OCI-LY7 (cell line): ENCODE measurements around the gene HABP4.

Source experiments
- EZH2phosphoT487 ChIP-seq: fragments of 200-600 bp; sonication (generic); IDR thresholded peaks from 2 replicates; pipeline ENCODE4 v1.6.1; 2018; ENCODE audit warnings: low read depth, borderline replicate concordance, mild to moderate bottlenecking, mixed run types, antibody characterized with exemption, low read length, moderate library complexity, mixed read lengths
- TF ChIP-seq, protein P1 (sequence below): fragments of 200-600 bp; sonication (generic); conservative IDR thresholded peaks from 2 replicates; pipeline ENCODE4 v1.5.1; 2014; ENCODE audit warnings: mild to moderate bottlenecking, antibody characterized with exemption, low read length, moderate library complexity, mixed read lengths

DNA sequence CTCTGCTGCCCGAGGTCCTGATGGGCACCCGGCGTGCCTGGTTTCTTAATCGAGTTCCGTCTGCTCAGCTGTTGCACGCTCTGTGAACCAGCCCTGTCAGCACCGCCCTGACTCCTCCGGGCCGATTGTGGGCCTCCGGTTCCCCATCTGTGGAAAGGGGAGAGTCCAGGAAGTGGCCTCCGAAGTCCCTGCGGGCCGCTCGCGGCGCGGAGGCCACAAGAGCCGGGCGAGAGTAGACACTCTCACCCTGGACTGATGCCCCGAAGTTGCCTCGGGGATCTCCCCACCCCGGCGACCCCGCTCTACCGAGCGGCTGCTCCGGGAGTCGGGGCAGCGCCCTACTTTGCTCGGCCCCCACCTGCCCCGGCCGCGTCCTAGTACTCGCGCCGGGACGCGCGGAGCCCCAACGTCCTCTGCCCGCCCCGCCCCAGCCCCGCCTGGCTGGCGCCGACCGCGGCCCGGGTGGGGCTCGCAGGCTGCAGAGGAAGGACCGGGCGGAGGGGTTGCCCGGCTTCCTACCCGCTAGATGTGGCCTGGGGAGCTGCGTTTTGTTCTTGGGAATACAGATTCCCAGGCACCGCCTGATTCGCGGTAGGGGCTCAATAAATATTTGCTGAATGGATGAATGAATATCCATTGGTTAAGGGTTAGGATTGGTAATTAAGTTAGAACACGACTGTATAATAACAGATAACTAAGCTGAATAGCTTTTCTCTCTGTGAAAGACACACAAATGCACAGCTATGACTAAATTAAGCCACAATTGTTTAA is 30.9 kb upstream of the HABP4 start:
- TF ChIP-seq, protein P1, sequence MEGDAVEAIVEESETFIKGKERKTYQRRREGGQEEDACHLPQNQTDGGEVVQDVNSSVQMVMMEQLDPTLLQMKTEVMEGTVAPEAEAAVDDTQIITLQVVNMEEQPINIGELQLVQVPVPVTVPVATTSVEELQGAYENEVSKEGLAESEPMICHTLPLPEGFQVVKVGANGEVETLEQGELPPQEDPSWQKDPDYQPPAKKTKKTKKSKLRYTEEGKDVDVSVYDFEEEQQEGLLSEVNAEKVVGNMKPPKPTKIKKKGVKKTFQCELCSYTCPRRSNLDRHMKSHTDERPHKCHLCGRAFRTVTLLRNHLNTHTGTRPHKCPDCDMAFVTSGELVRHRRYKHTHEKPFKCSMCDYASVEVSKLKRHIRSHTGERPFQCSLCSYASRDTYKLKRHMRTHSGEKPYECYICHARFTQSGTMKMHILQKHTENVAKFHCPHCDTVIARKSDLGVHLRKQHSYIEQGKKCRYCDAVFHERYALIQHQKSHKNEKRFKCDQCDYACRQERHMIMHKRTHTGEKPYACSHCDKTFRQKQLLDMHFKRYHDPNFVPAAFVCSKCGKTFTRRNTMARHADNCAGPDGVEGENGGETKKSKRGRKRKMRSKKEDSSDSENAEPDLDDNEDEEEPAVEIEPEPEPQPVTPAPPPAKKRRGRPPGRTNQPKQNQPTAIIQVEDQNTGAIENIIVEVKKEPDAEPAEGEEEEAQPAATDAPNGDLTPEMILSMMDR: no peak
- no peak for TF ChIP-seq EZH2phosphoT487
